ENCODE measurements around the gene CCDC149. TPM values are rescaled to one million over a fixed set of nuclear protein-coding genes. Genes with fewer than 3 reads are reported as not detected.

The CCDC149 gene
- total and polyA plus RNA-seq, 9 of the 15 experiments (the other 6 are each of a cell fraction or from before 2014, with no cell fraction given): 0.04 to 0.18 TPM; not detected in 7

DNA sequence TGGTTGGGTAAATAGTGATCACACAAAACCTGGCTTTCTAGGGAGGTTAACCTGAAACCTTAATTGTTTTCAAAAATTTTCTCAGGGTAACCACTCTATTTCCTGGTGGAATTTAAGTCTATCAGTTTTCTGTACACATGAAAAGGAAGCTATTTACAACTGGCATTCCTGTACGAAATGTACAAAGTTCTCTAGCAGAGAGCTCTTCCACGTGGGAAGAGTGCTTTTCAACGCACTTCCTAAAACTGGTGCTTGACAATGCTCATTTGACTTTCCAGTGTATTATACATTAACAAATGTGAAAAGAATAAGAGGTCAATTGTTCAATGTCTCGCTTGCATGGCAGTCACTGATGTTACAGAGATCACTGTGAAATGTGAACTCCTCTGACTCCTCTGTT is 120.3 kb downstream of the CCDC149 start (continued):
- TF ChIP-seq, protein P1, sequence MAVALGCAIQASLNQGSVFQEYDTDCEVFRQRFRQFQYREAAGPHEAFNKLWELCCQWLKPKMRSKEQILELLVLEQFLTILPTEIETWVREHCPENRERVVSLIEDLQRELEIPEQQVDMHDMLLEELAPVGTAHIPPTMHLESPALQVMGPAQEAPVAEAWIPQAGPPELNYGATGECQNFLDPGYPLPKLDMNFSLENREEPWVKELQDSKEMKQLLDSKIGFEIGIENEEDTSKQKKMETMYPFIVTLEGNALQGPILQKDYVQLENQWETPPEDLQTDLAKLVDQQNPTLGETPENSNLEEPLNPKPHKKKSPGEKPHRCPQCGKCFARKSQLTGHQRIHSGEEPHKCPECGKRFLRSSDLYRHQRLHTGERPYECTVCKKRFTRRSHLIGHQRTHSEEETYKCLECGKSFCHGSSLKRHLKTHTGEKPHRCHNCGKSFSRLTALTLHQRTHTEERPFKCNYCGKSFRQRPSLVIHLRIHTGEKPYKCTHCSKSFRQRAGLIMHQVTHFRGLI (CRISPR knock-in tag; IDR thresholded peaks at IDR 0.05): no peak

DNA sequence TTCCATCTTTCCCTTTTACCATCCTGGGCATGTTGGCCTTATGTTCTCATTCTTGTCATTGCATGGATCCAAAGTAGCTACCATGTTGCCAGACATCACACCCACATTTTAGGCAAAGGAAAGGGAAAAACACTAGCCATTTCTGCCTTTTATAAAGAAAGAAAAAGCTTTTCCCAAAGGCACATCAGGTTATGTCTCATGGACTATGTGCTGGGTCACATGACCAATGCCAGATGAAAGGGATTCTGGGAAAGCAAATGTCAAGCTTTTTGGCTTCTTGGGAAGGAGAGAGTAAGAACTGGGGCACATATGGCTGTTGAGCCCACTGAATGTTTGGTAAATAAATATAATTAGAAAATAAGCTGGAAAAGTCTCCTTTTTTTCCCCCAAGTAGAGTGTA is 121.8 kb downstream of the CCDC149 start:
- Histone ChIP-seq H3K9me1 (ENCODE audit: control insufficient read depth, insufficient read depth, low read length) (no peaks in the 10 kb centered on the region), H3K79me2 (ENCODE audit: control insufficient read depth, insufficient read depth, low read length) (no peaks in the 10 kb centered on the region), H3K27ac (ENCODE audit: extremely low read depth, low read depth, low read length) (no peak overlapping the region), H3K9ac (ENCODE audit: insufficient read depth in 1 of 2, low read depth in 2 of 2, low read length in 2 of 2) (no peak overlapping the region), H3K9me3 (replicated peaks; ENCODE audit: control insufficient read depth, insufficient read depth, low read depth, low read length) (no peaks in the 10 kb centered on the region), H3K4me3 (no peak overlapping the region), H3K27me3 (ENCODE audit: control insufficient read depth in 2 of 2, insufficient read depth in 2 of 2, low read length in 2 of 2) (peaks cover 2 to 19% of the 10 kb centered on the region in 2 experiments; a peak in 4 of 5 replicates), H3K4me2 (ENCODE audit: insufficient read depth, low read length) (no peak overlapping the region), H3K36me3 (ENCODE audit: control insufficient read depth, insufficient read depth, low read length) (no peaks in the 10 kb centered on the region), H2AFZ (ENCODE audit: low read depth, low read length) (no peak overlapping the region), H3K4me1 (replicated peaks in 1 of 2; ENCODE audit: control insufficient read depth in 2 of 2, insufficient read depth in 2 of 2, low read length in 2 of 2) (peaks cover 8 to 15% of the 10 kb centered on the region in 2 experiments; a peak in 4 of 5 replicates), H4K20me1 (replicated peaks; ENCODE audit: control insufficient read depth, insufficient read depth, low read length) (no peaks in the 10 kb centered on the region)
- ChIA-PET CTCF (ENCODE audit: low intra/inter-chr PET ratio) (no interaction called here), POLR2A (no interaction called here)
- FAIRE-seq: no peak
- TF ChIP-seq, protein P2, sequence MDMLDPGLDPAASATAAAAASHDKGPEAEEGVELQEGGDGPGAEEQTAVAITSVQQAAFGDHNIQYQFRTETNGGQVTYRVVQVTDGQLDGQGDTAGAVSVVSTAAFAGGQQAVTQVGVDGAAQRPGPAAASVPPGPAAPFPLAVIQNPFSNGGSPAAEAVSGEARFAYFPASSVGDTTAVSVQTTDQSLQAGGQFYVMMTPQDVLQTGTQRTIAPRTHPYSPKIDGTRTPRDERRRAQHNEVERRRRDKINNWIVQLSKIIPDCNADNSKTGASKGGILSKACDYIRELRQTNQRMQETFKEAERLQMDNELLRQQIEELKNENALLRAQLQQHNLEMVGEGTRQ (CRISPR knock-in tag; IDR thresholded peaks at IDR 0.05): peak; percentile 59
- TF ChIP-seq PRMT5 (CRISPR knock-in tag; IDR thresholded peaks at IDR 0.05) (no peak), SOX6 (IDR thresholded peaks at IDR 0.05) (no peak)
- TF ChIP-seq, protein P3, sequence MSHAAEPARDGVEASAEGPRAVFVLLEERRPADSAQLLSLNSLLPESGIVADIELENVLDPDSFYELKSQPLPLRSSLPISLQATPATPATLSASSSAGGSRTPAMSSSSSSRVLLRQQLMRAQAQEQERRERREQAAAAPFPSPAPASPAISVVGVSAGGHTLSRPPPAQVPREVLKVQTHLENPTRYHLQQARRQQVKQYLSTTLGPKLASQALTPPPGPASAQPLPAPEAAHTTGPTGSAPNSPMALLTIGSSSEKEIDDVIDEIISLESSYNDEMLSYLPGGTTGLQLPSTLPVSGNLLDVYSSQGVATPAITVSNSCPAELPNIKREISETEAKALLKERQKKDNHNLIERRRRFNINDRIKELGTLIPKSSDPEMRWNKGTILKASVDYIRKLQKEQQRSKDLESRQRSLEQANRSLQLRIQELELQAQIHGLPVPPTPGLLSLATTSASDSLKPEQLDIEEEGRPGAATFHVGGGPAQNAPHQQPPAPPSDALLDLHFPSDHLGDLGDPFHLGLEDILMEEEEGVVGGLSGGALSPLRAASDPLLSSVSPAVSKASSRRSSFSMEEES (CRISPR knock-in tag; IDR thresholded peaks at IDR 0.05): peak; percentile 61
- intact Hi-C loops (cut with micrococcal nuclease) (no loop called here), in situ Hi-C loops (cut with MboI) (no loop called here)
- BruUV-seq (replicated peaks): no TSS peak
- ATAC-seq: no peak
- DNase-seq (ENCODE audit: extremely low read depth in 1 of 4, low spot score in 3 of 4): no peak
